Fibroblast of mammary gland (primary cell): ENCODE measurements around the gene EDEM3.

Experiments
- DNase-seq: peaks from one replicate; pipeline ENCODE4 v3.0.0-alpha.2; 2010; ENCODE audit warnings: low read depth
- H3K4me3 ChIP-seq: 2 replicates; pipeline ENCODE4 v1.5.1; 2011; ENCODE audit warnings: low read depth, mild to moderate bottlenecking, low read length, moderate library complexity; ENCODE audit not compliant: control insufficient read depth
- CTCF ChIP-seq: conservative IDR thresholded peaks from 2 replicates; pipeline ENCODE4 v1.5.1; 2011; ENCODE audit warnings: low read depth, low read length, inconsistent platforms; ENCODE audit not compliant: control insufficient read depth, insufficient read depth

Gene EDEM3

GRCh38 chr1:184743062-184743756 lies 11.4 kb downstream of the EDEM3 start:
- no peak for TF ChIP-seq CTCF
- H3K4me3 ChIP-seq: no peak overlapping the region
- peak; percentile 42 for DNase-seq

- no peak for TF ChIP-seq CTCF
- no peak for DNase-seq
- H3K4me3 ChIP-seq: no peak overlapping the region
These were observed 14.3 kb downstream of the EDEM3 start for GRCh38 chr1:184740344-184740743.

- no peak for TF ChIP-seq CTCF
- no peak for DNase-seq
- no peak overlapping the region for H3K4me3 ChIP-seq
These were observed 14.9 kb downstream of the EDEM3 start for GRCh38 chr1:184739796-184740195.

GRCh38 chr1:184739070-184739469 lies 15.6 kb downstream of the EDEM3 start:
- no peak overlapping the region for H3K4me3 ChIP-seq
- no peak for DNase-seq
- no peak for TF ChIP-seq CTCF

- no peak for TF ChIP-seq CTCF
- no peak for DNase-seq
- no peak overlapping the region for H3K4me3 ChIP-seq
These were observed 19.7 kb downstream of the EDEM3 start for GRCh38 chr1:184734980-184735379.

- no peak for DNase-seq
- TF ChIP-seq CTCF: no peak
- H3K4me3 ChIP-seq: no peak overlapping the region
These were observed 29.8 kb downstream of the EDEM3 start for GRCh38 chr1:184724843-184725242.

GRCh38 chr1:184716158-184716557 lies 38.5 kb downstream of the EDEM3 start:
- no peak for DNase-seq
- TF ChIP-seq CTCF: no peak
- no peak overlapping the region for H3K4me3 ChIP-seq
